NT2/D1 (cell line): ENCODE measurements around the gene RIOK1.

Experiments
- SUZ12 ChIP-seq: IDR thresholded peaks from 2 replicates; pipeline ENCODE4 v1.6.1; 2011; ENCODE audit not compliant: insufficient read length, insufficient read depth; ENCODE audit errors: extremely low read depth
- YY1 ChIP-seq: IDR thresholded peaks from 2 replicates; pipeline ENCODE4 v1.6.1; 2011; ENCODE audit not compliant: insufficient read length, insufficient read depth
- ZNF274 ChIP-seq: IDR thresholded peaks from 2 replicates; pipeline ENCODE4 v1.6.1; 2011; ENCODE audit warnings: mild to moderate bottlenecking, low read depth, low read length

DNA sequence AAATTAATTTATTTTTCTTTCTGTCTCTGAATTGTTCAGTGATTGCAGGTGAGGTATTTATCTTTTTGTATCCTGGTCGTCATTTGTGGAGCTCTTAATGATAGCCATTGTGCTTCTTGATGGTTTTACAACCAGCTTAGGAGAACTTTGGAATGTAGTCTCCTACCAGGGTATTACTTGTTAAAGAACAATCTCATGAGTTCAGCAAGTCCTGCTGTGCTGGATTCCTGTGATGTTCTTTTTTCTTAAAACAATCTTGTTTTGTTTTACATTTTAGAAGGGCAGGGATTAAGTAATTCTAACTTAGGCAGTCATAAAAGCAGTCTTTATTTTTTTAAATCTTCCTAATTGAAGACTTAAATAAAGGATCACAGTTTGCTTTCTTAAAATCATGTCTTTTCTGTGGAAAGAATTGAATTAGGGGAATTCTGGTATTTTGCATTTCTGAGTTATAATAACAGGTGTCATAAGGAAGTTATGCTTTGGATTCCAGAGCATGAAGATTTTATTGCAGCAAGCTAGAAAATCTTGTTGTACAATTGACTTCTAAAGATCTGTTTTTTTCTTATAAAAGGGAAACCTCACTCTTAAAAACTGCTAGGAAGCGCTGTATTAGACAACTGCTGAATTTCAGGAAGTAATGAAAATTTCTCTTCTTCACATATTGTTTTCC is 23.7 kb downstream of the RIOK1 start:
- TF ChIP-seq ZNF274 = no peak
- no peak for TF ChIP-seq YY1
- no peak for TF ChIP-seq SUZ12
